Fibroblast of skin of left quadriceps (primary cell): ENCODE measurements around the gene VPS25.
A peak's percentile ranks its signal among the peaks of the same experiment; 100 is the strongest.

Source experiments
- DNase-seq, 2 experiments: peaks; one replicate each; pipeline ENCODE4 v3.0.0-alpha.2; 2013; ENCODE audit warnings: low read depth in 2 of 2

VPS25 gene

GRCh38 chr17:42795465-42795864 is 22.2 kb downstream of the VPS25 start:
- DNase-seq: no peak

GRCh38 chr17:42796066-42796758 is 23.0 kb downstream of the VPS25 start:
- DNase-seq: no peak

GRCh38 chr17:42797067-42798007 is 24.1 kb downstream of the VPS25 start:
- DNase-seq: no peak

GRCh38 chr17:42798011-42798382 is 24.7 kb downstream of the VPS25 start:
- DNase-seq: no peak

- DNase-seq: peak; percentile 69 to 71
These were observed 25.4 kb downstream of the VPS25 start, which contains the start of the genes CNTD1 and COA3 for GRCh38 chr17:42798383-42799380. CNTD1 (plus strand) TSS chr17:42798861; CDS start chr17:42799068, 207 bp downstream. COA3 (minus strand) TSS chr17:42798704; CDS start chr17:42798681, 23 bp downstream.

- no peak for DNase-seq
These were observed 30.0 kb downstream of the VPS25 start for GRCh38 chr17:42803074-42803883.

GRCh38 chr17:42804918-42805367 is 31.7 kb downstream of the VPS25 start:
- DNase-seq: no peak

GRCh38 chr17:42806249-42806648 is 33.0 kb downstream of the VPS25 start:
- no peak for DNase-seq

- peak; percentile 48 to 51 for DNase-seq
These were observed 36.0 kb downstream of the VPS25 start for GRCh38 chr17:42809250-42809649.

- peak; percentile 70 to 72 for DNase-seq
These were observed 41.6 kb downstream of the VPS25 start for GRCh38 chr17:42814633-42815399.

GRCh38 chr17:42817866-42818265 is 44.6 kb downstream of the VPS25 start:
- peak in 1 of 2 experiments; percentile 10 for DNase-seq

GRCh38 chr17:42818379-42818778 is 45.1 kb downstream of the VPS25 start:
- DNase-seq: no peak

- no peak for DNase-seq
These were observed 46.8 kb downstream of the VPS25 start for GRCh38 chr17:42819939-42820535.

GRCh38 chr17:42821176-42821575 is 47.9 kb downstream of the VPS25 start:
- no peak for DNase-seq

- no peak for DNase-seq
These were observed 54.2 kb downstream of the VPS25 start for GRCh38 chr17:42827472-42827871.
